GM23248 (cell line): Measurements from ENCODE around the gene RCOR1.

Experiments
- EZH2 ChIP-seq: fragments of 200-600 bp; sonication (generic); IDR thresholded peaks from 2 replicates; pipeline ENCODE4 v1.6.1; 2018; ENCODE audit warnings: antibody characterized with exemption, mild to moderate bottlenecking; ENCODE audit not compliant: insufficient read depth, poor library complexity, severe bottlenecking
- EZH2phosphoT487 ChIP-seq: fragments of 200-600 bp; sonication (generic); IDR thresholded peaks from 2 replicates; pipeline ENCODE4 v1.6.1; 2018; ENCODE audit warnings: antibody characterized with exemption, moderate library complexity, mild to moderate bottlenecking, low read depth; ENCODE audit not compliant: insufficient read depth

DNA sequence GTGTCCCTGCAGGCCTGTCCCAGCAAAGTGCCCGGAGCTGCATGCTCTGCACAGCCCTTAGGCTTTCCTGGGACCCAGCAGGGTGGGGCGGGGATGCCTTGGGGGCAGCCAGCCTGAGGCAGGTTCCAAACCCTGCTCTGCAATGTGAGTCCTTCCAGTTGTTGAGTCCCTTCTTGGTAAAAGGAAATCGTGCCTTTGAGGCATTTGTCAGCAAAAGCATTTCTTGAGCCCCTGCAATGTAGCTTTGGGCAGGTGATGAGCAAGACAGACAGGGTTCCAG lies 146.7 kb downstream of the RCOR1 start:
- no peak for TF ChIP-seq EZH2phosphoT487
- no peak for TF ChIP-seq EZH2
